Measurements from ENCODE around the gene NADSYN1. TPM values are rescaled to one million over a fixed set of nuclear protein-coding genes. Genes with fewer than 3 reads are reported as not detected.
A peak's percentile ranks its signal among the peaks of the same experiment; 100 is the strongest.

Gene NADSYN1
- total and polyA plus RNA-seq, 2 experiments from 2014 or later = 35.6 to 54.9 TPM

DNA sequence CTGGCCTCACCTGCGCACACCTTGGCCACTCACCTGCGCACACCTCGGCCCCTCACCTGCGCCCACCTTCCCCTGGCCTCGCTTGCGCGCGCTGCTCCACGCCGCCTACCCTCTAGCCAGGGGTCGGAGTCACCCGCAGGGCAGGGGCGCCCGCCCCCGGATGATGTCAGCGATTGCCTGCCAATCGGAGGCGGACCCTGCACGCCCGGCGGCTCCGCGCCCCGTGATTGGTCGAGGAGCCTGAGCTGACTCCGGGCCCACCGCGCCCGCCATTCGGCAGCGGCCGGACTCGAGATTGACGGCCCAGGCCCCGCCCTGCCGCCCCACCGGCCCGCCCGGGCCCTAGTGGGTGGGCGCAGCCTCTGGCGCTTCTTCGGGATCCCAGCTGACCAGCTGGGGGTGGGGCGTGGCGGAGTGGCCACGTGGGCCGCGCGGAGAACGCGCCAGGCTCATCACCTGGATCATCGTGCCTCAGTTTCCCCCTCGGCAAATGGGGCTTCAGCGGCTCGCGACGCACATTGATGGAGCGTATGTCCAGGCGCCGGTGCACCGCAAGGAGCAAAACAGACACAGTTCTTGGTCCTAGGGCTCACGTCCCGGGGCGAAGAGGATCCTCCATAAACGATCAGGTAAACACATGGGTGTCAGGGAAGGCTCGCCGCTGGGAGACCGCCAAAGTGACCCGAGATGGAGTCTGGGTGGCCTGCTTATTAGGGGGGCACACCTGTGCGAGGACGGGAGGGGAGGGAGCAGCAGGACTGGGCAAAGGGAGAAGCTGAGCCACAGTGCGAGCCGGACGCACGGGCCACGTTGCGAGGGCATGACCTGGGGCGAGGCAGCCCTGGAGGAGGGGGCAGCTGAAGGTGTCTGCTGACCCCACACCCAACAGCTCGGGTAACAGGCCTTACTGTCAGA is 4.5 kb upstream of the NADSYN1 start, which contains the start of gene DHCR7:
TSS of gene DHCR7 (minus strand) at position 137 of the 915 bp plus-strand sequence. CDS start 3,441 bp downstream, outside the sequence.
- H4K20me1 ChIP-seq (replicated peaks; ENCODE audit: insufficient read depth) = peaks cover 24% of the 10 kb centered on the region
- H3K4me2 ChIP-seq = peak within 1 kb of the TSS; percentile 95
- peaks cover 46% of the 10 kb centered on the region for H3K4me1 Mint-ChIP-seq
- H3K27me3 ChIP-seq (ENCODE audit: insufficient read depth) = no peaks in the 10 kb centered on the region
- H3K36me3 Mint-ChIP-seq (ENCODE audit: low read depth) = peaks cover 43% of the 10 kb centered on the region
- H3K9me3 Mint-ChIP-seq = peaks cover 7% of the 10 kb centered on the region; the same call in 2 of the 3 replicates
- peaks cover 36% of the 10 kb centered on the region for H3K4me1 ChIP-seq (ENCODE audit: insufficient read depth)
- no peaks in the 10 kb centered on the region; the same call in 1 of the 2 replicates for H3F3A ChIP-seq (replicated peaks; ENCODE audit: low read depth)
- no peaks in the 10 kb centered on the region for H3K9me2 ChIP-seq (ENCODE audit: insufficient read depth)
- H3K27ac ChIP-seq (ENCODE audit: low read depth) = no peak within 1 kb of the TSS
- peak within 1 kb of the TSS; percentile 99 for H3K4me3 Mint-ChIP-seq
- DNase-seq (ENCODE audit: low spot score) (peak; percentile 96), ATAC-seq (peak; percentile 79)
- H3K27ac Mint-ChIP-seq = peak within 1 kb of the TSS; percentile 89
- peaks cover 16% of the 10 kb centered on the region for H3K27me3 Mint-ChIP-seq (ENCODE audit: insufficient read depth, low read depth, poor library complexity)
- peak within 1 kb of the TSS; percentile 98 for H3K4me3 ChIP-seq
- H3K79me2 ChIP-seq (replicated peaks; ENCODE audit: insufficient read depth) = peaks cover 62% of the 10 kb centered on the region
- peaks cover 34% of the 10 kb centered on the region for H3K36me3 ChIP-seq (ENCODE audit: insufficient read depth)
- peak; percentile 87 for TF ChIP-seq CREB1 (CRISPR knock-in tag; IDR thresholded peaks at IDR 0.05; ENCODE audit: low read depth)
- TF ChIP-seq, protein P1, sequence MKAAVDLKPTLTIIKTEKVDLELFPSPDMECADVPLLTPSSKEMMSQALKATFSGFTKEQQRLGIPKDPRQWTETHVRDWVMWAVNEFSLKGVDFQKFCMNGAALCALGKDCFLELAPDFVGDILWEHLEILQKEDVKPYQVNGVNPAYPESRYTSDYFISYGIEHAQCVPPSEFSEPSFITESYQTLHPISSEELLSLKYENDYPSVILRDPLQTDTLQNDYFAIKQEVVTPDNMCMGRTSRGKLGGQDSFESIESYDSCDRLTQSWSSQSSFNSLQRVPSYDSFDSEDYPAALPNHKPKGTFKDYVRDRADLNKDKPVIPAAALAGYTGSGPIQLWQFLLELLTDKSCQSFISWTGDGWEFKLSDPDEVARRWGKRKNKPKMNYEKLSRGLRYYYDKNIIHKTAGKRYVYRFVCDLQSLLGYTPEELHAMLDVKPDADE (IDR thresholded peaks at IDR 0.05) = no peak
- peak; percentile 99 for TF ChIP-seq POLR2AphosphoS5 (IDR thresholded peaks at IDR 0.05; ENCODE audit: low read depth)
- H2AFZ ChIP-seq = peak within 1 kb of the TSS; percentile 98

- peaks cover 32% of the 10 kb centered on the region for H3K36me3 Mint-ChIP-seq (ENCODE audit: low read depth)
- H3K27me3 Mint-ChIP-seq (ENCODE audit: insufficient read depth, low read depth, poor library complexity) = peaks cover 20% of the 10 kb centered on the region
- Histone ChIP-seq H3K36me3 (ENCODE audit: insufficient read depth) (peaks cover 26% of the 10 kb centered on the region), H2AFZ (no peak overlapping the region), H3K27ac (ENCODE audit: low read depth) (no peak overlapping the region), H3F3A (replicated peaks; ENCODE audit: low read depth) (no peaks in the 10 kb centered on the region; the same call in 1 of the 2 replicates), H3K27me3 (ENCODE audit: insufficient read depth) (no peaks in the 10 kb centered on the region), H3K4me1 (ENCODE audit: insufficient read depth) (peaks cover 39% of the 10 kb centered on the region), H3K79me2 (replicated peaks; ENCODE audit: insufficient read depth) (peaks cover 73% of the 10 kb centered on the region), H3K9me2 (ENCODE audit: insufficient read depth) (no peaks in the 10 kb centered on the region), H4K20me1 (replicated peaks; ENCODE audit: insufficient read depth) (peaks cover 27% of the 10 kb centered on the region), H3K4me2 (peak overlapping the region; percentile 95), H3K4me3 (peak overlapping the region; percentile 98)
- DNase-seq (ENCODE audit: low spot score) (no peak), ATAC-seq (no peak)
- peaks cover 7% of the 10 kb centered on the region; the same call in 2 of the 3 replicates for H3K9me3 Mint-ChIP-seq
- H3K4me1 Mint-ChIP-seq = peaks cover 50% of the 10 kb centered on the region
- H3K4me3 Mint-ChIP-seq = peak overlapping the region; percentile 99
- H3K27ac Mint-ChIP-seq = peak overlapping the region; percentile 24; the same call in 1 of the 2 replicates
- TF ChIP-seq REST (IDR thresholded peaks at IDR 0.05; ENCODE audit: unreplicated experiment) (no peak), POLR2AphosphoS5 (IDR thresholded peaks at IDR 0.05; ENCODE audit: low read depth) (no peak), ZNF462 (CRISPR knock-in tag; IDR thresholded peaks at IDR 0.05) (no peak), EZH2phosphoT487 (IDR thresholded peaks at IDR 0.05; ENCODE audit: unreplicated experiment) (no peak), NANOG (IDR thresholded peaks at IDR 0.05; ENCODE audit: borderline replicate concordance) (no peak), ZNF331 (CRISPR knock-in tag; IDR thresholded peaks at IDR 0.05; ENCODE audit: low read depth) (no peak)
These were observed 3.4 kb upstream of the NADSYN1 start for GRCh38 chr11:71449596-71449995.

Data from GM23338 (cell line).